Stimulated activated CD4-positive, alpha-beta T cell treated with anti-CD3 and anti-CD28 coated beads, Interleukin-1b, Interleukin-23, amount 100 ng/mL, for 48 hours (primary cell): ENCODE measurements around the gene ACTRT3.
"Not testable (repeated sequence)": the region's sequence is repeated elsewhere in the genome, so short reads cannot be mapped to it uniquely, and the experiment has no call there.

Experiments
- DNase-seq: peaks from one replicate; pipeline ENCODE4 v3.0.0-alpha.2; 2020

Gene ACTRT3

GRCh38 chr3:169772305-169772896 lies 3.0 kb upstream of the ACTRT3 start:
- no peak for DNase-seq

- DNase-seq: peak; percentile 50
Measured at GRCh38 chr3:169771497-169772304, 2.3 kb upstream of the ACTRT3 start.

DNA sequence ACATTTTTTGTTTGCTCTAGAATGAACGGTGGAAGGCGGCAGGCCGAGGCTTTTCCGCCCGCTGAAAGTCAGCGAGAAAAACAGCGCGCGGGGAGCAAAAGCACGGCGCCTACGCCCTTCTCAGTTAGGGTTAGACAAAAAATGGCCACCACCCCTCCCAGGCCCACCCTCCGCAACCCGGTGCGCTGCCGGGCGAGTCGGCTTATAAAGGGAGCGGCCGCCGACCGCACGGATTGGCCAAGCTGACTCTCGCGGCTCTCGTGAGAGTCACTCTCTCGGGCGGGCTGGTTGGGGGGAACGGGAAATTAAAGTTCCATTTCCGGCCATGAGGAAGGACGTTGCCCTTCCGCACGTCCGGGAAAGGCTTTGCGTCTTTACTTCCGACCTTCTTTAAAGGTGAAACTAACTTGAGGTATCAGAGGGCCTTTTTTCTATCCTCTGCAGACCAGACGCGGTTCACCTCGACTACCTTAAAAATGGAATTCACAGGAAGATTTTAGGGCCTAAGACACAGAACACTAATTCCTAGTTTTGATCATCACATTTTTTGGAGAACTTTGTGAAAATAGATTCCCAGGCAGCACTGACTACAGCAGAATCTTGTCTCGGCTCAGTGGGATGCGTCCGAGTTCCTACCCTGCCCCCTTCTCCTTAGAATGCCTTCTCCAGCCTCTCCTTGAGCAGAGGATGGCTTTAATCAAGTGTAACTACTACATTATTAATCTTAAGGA lies 4.3 kb downstream of the ACTRT3 start, which contains the start of gene TERC:
Gene TERC (minus strand): TSS at position 179 of the 731 bp plus-strand sequence.
- DNase-seq: peak; percentile 94

GRCh38 chr3:169764312-169764881 lies 5.0 kb downstream of the ACTRT3 start:
- peak; percentile 72 for DNase-seq

- no peak for DNase-seq
Measured at GRCh38 chr3:169760479-169760878, 8.9 kb downstream of the ACTRT3 start.

- DNase-seq: no peak
Measured at GRCh38 chr3:169759256-169759655, 10.1 kb downstream of the ACTRT3 start.

DNA sequence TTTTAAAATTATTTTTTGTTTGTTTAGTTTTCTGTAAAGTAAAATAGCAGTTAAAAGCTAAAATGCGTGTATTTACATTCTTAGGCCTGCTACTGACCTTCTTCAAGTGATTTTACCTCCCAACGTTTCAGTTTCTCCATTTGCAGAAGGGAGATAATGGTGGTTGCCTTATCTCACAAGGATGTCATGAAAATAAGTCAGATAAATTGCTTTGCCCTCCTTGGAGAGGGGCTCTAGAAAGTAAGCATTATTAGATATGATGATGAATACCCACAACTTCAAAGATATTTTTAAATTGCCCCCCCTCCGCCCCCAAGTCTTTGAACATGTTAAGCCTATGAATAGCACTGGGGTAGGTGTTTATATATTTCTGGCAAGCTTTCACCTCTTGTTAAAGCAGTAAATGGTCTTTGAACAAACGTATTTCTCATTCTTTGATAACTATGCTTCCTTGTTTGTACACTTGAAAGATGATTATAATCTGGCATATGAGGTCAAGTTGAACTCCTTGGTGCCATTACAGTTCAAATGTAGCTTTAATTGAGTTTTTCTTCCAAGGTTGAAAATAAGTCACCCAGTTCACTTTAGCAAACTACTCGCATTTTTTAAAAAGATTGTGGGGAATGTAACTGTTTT lies 10.9 kb downstream of the ACTRT3 start:
- no peak for DNase-seq

DNA sequence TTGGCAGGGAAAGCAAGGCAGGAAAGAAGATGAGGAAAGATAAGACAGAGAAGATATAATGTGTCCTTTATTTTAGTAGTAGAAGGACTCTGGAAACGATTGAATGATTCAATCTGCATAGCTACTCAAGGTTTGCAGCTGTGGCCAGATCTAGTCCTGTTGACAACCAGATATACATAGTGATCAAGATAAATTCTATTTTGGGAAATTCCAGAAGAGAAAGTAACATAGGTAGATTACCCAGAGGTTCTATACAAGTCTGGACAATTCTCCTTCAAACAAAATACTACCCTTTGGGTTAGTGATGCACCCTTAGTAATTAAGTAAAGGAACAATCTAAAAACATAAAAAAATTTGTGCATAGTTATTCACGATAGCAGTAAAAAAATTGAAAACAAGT lies 13.9 kb downstream of the ACTRT3 start:
- DNase-seq: no peak

GRCh38 chr3:169754711-169755110 lies 14.7 kb downstream of the ACTRT3 start:
- DNase-seq: no peak

DNA sequence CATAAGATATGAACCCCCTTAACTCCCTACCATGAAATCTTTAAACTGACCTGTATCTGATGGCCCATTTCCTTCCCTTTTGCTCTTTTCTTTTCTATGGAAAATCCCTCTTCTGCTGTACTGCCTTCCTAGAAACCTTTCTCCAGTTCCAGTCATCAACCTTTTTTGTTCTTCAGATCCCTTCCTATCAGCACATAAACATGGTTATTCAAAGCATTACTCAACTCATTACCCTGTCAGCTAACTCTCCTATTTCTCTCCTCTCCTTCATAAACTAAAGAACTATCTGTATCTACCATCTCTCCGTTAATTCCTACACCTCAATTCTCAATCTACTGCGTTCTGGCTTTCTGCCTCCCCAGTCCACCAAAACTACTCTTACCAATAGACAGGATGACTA lies 17.5 kb downstream of the ACTRT3 start:
- no peak for DNase-seq

- DNase-seq: no peak
Measured at GRCh38 chr3:169750665-169751064, 18.7 kb downstream of the ACTRT3 start.

DNA sequence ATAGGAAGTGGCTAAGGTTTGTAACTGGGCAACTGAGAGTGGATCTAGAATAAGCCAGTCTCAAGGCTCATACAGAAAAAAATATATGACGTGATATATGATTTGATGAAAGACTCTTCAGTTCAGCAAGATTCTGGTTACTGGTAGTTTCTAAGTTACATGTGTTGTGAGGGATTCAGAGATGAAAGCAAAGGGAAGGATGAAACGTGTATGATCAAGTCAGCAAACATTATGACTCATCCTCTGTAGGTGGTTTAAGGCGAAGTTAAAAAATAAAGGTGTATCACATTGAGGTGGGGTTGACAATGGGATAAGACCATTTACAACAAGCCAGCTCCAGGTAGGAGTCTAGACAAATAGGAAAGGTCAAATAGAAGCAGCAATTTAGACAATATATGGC lies 20.7 kb downstream of the ACTRT3 start:
- no peak for DNase-seq

DNA sequence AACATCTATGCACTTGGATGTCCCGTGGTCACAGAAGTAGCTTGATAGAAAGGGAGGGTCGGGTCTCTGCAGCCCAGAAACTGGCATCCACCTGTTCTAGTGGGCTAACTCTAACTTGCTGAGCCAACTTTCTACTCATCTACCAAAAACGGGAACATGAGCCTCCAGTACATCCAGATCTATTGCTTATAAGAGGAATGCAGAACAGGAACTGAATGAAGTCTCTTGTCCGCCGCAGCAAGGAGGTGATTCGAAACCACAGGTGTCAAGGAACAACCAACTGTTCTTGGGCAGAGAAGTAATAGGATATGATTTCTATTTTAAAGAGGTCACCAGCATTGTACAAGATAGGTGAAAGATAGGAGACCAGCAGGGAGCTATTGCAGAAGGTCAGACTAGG lies 22.4 kb downstream of the ACTRT3 start:
- no peak for DNase-seq

DNA sequence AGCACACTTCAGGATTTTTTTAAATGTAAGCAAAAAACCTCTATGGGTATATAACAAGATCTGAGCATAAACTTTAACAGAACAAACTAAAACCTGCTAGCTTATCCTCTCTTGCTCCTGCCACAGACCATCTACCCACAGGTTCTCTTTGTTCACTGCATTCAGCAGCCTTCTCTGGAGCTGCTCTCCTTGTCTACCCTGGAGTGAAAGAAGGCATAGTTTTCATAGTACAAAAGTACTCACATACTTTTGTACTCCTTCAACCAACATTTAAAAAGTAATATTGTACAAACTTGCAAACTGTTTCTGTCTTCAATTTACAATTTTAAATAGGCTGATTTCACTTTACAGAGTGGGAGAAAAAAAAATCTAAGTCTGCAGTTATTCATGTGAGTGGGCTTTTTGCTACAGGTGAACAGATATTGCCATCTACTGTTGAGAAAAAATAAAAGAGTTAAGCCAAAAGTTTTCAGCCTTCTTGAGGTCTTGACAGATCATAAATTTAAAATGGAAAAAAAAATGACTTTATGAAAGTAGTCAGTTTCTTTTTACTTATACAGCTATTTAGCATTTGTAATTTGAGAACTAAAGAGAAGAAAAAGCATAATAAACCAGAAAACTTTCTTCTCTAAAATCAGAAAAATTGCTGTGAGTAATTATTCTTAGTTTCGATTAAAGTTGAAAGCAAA lies 24.9 kb downstream of the ACTRT3 start:
- DNase-seq: no peak

DNA sequence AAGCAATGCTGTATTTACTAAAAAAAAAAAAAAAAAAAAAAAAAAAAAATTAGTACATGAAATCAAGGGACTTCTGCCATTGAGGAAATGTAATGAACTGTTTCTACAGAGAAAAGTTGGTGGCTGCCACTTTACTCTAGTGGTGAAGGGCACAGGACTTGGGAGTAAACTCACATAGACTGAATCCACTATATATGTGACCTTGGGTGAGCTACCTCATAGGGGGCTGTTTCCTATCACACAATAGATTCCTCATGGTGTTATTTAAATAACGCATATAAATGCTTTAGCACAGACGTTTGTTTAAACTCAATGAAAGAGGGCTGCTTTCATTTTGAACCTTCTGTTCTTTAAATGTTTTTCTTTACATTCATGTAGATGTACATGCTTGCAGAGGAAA lies 30.3 kb downstream of the ACTRT3 start:
- DNase-seq: no peak

DNA sequence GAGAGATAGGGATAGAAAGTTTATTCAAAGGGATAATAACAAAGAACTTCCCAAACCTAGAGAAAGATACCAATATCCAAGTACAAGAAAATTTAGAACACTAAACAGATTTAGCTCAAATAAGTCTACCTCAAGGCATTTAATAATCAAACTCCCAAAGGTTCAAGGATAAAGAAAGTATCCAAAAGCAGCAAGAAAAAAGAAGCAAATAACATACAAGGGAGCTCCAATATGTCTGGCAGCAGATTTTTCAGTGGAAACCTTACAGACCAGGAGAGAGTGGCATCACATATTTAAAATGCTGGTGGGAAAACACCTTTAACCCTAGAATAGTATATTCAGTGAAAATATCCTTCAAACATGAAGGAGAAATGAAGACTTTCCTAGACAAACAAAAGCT lies 37.5 kb downstream of the ACTRT3 start:
- DNase-seq: not testable (repeated sequence)

DNA sequence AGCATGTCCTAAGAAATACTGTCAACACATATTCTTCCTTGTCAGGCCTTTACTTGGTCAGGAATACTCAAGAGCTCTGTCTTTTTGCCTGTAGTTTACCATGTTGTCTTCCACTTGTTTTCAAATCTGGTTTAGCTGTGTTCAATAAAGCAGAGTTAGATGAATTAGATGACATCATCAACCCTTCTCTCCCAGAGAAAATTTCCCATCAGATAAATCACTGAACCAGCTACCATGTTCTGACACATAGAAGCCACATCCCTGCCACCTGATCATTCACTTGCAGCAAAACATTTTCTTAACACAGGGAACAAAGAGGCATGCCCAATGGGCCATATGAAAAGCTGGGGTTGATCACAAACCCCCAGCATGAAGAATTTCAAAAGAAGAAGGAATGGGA lies 46.6 kb downstream of the ACTRT3 start:
- no peak for DNase-seq

GRCh38 chr3:169718415-169718814 lies 50.9 kb downstream of the ACTRT3 start:
- not testable (repeated sequence) for DNase-seq
